ENCODE data around the gene KIF2A.
"Not testable (repeated sequence)": the region's sequence is repeated elsewhere in the genome, so short reads cannot be mapped to it uniquely, and the experiment has no call there.

The KIF2A gene

DNA sequence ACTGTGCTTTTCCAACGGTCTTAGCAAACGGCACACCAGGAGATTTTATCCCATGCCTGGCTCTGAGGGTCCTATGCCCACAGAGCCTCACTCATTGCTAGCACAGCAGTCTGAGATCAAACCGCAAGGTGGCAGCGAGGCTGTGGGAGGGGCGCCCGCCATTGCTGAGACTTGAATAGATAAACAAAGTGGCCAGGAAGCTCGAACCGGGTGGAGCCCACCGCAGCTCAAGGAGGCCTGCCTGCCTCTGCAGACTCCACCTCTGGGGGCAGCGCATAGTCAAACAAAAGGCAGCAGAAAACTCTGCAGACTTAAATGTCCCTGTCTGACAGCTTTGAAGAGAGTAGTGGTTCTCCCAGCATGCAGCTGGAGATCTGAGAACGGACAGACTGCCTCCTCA lies 14.2 kb upstream of the KIF2A start:
- DNase-seq (ENCODE audit: low spot score), result not testable (repeated sequence)

DNA sequence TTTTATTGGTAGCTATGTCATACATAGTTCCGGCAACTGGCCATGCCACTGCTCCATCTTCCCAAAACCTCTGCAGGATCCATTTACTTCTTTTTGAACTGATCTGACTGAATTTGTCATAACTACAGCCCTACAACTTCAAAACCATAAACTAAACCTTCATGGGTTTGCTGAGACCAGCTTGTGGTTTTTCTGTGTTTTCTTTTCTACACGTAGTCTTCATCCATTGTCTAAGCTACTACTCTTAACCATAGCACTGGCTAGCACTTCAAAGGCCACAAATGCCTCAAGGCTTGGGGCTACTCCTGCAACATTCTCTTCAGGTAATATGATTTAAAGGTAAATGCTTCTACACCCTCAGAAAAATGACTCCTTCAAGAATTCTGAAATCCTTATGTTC lies 9.0 kb upstream of the KIF2A start:
- no peak for DNase-seq (ENCODE audit: low spot score)

DNA sequence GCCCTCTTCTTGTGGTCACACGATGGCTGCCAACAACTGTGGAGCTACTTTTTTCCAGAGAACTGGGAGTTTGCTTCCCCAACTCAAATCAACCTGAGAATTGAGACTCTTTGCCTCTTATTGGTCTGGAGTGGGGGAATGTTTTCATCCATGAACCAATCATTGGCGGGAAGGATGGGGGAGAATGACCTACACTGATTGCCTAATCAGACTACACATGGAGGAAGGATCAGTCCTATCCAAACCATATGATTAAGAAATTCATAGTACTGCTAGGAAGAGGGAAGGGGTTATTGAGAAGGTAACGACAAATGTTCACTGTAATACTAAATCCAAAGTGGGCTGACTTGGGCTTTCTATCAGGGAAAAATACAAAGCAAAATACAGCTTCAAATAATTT lies 7.9 kb upstream of the KIF2A start:
- DNase-seq (ENCODE audit: low spot score), result no peak

DNA sequence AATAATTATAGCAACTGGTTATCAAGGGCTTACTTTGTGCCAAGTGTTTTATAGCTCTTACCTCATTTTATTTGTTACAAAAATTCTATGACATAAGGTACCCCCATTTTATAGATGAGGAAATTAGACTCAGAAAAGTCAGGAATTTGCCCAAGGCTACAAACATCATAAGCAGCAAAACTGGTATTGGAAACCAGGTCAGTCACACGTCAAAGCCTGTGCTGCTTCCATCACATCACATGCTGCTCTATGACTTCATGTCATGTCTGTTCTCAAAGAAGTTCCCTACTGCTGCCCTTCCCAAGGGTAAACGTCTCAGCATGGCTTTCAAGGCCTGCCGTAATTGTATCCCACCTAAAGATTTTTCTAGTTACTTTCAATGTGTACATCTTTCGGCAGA lies 6.9 kb upstream of the KIF2A start:
- no peak for DNase-seq (ENCODE audit: low spot score)

DNA sequence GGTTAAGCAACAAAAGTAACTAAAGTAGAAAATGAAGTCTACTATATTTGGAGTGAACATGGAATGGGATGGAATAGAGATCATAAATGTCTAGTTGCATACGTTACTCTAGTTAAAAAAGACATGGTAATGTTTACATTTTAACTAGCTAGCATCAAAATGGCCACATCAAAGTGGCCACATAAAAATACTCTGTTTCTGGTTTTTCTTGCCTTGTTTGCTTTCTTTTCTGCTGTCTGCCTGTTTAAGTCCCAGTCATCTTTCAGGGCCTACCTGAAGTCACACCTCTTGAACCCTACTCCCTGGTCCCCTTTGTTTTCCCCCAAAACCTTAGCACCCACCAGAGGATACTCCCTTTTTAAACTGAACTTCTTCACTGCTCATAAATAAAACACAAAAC lies 6.4 kb upstream of the KIF2A start:
- no peak for DNase-seq (ENCODE audit: low spot score)

DNA sequence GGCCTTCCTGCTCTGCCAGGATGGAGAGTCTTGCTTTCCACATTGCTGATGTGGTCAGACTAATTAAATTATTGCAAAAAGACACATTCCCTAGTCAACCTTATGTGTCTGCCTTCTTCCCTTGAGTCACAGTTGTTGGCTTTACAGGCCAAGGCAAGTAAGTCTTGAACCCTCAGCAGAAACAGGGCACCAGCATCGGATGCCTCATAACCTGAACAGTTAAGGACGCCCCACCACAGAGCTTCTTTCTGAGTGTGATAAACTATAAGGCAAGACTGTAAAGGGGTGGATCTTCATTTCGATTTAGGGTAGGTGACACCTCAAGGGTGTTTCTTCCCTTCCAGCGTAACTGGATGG lies 670 bp upstream of the KIF2A start:
- DNase-seq (ENCODE audit: low spot score), result no peak

DNA sequence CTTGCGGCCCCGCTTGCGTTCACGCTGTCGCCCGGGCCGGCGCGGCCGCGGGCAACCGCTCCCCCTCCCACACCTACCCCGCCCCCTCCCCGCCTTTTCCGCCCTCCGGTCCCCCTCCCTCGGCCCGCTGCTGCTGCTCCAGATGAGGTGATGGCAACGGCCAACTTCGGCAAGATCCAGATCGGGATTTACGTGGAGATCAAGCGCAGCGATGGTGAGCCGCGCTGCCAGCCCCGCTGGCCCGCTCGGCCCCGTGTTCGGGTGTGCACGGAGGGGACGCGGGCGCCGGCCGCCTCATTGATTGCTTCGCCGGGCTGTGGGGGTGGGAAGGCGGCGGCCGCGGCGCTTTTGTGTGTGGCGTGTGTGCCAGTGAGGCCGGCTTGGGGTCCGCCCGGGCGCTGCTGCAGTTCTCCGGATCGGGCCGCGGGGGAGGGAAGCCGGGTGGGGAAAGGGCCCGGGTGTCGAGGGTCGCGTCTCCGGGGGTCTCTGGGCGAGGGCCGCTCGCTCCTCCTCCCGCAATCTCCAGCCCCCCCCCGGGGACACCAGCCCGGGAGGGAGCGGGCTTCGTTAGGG lies 403 bp downstream of the KIF2A start:
- no peak for DNase-seq (ENCODE audit: low spot score)

DNA sequence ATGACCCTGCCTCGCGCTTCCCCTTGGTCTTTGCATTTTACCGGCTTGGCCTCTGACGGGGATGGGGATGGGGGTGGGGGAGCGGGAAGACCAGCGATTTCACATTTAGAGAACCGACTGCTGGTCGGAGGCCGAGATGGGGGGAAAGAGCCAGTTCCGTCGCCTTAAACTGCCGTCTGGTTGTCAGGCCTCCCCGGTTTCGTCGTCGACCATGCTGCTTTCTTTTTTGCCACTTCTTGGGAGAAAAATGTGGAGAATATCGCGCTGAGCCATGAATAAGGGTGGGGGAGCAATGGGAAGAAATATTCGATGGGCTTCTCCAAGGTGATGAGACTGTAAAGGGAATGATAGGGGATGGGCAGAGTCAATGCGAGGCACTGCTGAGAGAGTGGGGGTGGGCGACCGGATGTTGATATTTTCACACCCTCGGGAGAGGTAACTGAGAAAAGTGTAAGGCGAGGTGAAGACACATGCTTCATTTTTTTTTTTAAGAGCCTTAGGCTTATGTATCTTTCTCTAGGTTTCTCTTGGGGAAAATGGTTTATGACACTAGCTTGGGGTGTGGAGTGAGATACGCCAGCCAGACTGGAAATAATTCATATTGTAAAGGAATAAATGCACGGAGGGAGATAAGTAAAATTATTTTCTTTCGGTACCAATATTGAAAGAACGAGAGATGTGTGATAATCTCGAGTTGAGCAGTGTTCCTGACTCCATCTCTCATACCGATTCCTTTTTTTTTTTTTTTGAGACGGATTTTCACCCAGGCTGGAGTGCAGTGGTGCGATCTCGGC lies 1.1 kb downstream of the KIF2A start:
- DNase-seq (ENCODE audit: low spot score), result peak; percentile 31

DNA sequence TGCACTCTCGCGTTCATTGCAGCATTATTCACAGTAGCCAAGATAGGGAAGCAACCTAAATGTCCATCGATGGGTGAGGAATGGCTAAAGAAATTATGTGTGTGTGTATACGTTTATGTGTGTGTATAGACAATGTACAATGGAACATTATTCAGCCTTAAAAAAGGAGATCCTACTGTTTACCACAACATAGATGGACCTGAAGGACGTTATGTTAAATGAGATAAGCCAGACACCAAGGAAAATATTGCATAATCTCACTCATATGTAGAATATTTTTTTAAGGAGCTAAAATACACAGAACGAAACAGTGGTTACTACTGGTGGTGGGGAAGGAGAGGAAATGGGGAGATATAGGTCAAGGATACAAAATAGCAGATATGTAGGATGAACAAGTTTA lies 2.4 kb downstream of the KIF2A start:
- DNase-seq (ENCODE audit: low spot score), result no peak

DNA sequence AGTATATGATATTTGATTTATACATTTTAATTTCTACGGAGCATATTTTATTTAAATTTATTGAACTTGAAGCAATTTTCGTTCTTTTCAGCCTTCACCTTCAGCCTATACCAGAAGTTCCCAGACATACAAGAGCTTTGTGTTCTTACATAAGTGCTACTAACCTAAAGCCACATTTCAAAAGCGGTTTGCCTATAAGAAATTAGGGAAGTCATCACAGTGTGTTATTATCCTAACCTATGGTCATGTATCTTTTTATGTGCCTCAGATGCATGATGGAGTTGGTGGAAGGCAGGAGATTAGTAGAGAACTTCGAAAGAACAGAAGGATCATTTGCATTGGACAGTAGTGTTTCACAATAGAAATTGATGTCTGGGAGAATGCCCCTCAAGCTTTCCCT lies 3.1 kb downstream of the KIF2A start:
- DNase-seq (ENCODE audit: low spot score), result no peak

DNA sequence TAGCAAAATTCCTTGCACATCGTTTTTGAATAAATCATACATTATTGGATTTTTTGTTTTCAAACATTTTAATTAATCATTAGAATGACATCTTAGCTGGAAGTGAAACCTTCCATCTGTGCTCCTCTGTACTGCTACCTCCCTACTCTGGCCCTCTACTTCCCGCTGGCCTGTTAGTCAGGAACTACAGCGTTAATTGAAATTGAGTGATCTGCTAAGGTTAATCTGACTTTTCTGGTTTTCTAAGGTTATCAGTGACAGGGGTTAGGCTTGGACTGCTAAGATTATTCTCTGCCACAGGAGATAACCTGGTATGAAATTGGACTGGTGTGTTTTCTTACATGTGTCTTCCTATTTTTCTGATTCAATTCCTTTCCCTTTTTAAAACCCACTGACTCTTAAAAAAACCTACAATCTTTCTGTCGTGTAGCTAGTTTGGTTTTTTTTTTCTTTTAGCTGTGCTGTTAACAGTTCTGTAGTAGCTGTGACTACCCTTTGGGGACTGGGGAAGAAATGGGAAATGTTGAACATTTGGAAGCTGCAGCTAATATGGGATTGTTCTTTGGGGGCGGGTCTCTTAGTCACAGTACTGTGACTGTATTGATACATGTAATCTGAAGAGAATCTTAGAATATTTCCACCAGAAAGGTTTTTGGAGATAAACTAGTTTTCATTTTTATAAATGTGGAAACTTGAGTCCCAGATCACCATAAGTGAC lies 4.6 kb downstream of the KIF2A start:
- DNase-seq (ENCODE audit: low spot score), result no peak

DNA sequence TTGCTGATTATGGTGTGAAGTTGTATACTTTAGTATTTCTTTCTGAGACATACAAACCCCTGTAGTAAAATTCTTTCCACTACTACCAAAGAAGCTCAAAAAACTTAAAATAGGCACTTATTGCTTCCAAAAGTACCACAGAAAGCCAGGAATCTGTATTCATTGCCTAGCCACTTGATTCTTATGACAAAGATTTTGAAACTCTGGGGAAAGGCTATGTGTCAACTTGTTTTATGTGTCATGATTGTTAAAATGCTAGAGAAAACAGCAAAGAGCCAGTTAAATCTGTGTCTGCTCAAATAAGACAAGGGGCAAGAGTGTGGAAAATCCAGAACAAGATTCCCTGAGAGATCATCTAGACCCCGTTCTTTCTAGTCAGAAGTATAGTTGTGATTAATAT lies 6.0 kb downstream of the KIF2A start:
- DNase-seq (ENCODE audit: low spot score), result no peak

DNA sequence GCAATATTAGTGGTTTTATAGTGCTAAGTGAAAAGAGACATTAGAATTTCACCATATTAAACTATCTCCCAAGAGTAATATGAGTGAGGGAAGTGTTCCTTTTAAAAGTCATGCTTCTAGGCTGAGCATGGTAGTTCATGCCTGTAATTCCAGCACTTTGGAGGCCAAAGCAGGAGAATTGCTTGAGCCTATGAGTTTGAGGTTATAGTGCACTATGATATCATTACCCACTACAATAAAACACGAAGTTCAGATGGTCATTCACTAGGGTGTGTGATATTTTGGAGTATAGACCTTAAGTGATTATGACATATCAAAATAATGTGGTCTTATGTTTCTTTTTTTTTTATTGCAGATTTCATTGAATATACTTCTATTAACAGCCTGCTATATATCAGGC lies 6.7 kb downstream of the KIF2A start:
- DNase-seq (ENCODE audit: low spot score), result no peak

DNA sequence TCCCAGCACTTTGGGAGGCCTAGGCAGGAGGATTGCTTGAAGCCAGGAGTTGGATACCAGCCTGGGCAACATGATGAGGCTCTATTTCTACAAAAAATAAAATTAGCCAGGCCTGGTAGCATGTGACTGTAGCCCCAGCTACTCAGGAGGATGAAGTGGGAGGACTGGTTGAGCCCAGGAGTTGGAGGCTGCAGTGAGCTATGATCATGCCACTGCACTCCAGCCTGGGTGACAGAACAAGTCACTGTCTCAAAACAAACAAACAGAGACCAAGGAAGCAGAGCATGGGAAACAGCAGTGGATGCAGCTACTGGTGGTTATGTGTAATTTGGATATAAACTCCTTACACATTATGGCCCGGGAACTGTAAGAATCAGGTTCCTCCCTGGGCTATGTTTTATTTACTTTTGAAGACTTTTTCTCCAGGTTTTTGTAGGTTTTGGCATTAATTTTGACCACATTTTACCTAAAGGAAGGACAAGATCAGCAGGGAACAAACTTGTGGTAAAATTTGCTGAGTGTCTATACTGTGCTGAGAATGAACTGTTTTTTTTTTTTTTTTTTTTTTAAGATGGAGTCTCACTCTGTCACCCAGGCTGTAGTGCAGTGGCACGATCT lies 8.3 kb downstream of the KIF2A start:
- DNase-seq (ENCODE audit: low spot score), result no peak

DNA sequence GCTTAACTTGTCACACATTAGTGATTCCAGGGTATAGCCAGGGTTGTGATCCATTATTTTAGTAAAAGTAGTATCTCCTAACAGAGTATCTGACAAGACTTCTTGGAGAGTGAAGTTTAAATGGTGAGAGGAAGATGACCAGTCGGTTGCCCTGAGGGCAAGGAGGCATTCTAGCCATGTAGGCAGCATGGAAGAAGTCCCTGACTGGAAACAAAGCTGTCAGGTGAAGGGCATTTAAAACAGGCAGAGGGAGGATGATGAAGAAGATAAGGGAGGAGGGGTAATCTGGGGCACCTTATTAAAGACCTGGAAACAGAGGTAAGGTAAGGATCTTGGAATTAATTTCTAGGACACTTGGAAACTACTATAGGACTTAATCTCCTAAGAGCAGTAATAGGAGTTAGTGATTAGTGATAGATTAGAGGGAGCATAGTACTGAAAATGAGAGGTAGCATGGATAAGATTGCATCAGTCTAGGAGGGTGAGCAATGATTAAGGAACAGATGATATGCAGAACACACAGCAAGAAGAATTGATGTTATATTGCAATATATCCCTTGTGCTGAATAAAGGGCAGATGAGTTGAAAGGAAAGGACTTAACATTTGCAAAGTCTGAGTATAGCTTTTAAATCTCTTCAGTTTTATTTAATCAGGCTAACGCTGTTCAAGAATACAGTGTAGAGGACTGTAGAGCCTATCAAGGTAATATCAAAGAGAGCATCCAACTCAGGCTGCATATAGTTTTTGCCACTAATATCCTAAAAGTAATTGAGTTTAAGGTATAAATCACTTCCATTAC lies 9.6 kb downstream of the KIF2A start:
- no peak for DNase-seq (ENCODE audit: low spot score)

DNA sequence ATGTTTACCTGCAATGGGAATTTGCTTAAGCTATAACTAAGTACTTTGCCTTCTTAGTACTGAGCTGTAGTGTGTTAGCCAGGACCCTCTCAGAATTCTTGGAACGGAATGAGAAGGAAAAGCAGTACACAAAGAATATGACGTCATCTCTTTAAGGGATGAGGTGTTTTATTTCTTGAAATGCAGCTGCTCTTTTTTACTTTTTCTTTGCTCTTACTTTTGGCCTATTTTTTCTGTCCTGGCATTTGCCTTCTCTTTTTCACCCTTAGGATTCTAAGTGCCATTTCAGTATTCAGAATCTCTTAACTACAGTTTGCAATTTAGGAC lies 10.1 kb downstream of the KIF2A start:
- no peak for DNase-seq (ENCODE audit: low spot score)

DNA sequence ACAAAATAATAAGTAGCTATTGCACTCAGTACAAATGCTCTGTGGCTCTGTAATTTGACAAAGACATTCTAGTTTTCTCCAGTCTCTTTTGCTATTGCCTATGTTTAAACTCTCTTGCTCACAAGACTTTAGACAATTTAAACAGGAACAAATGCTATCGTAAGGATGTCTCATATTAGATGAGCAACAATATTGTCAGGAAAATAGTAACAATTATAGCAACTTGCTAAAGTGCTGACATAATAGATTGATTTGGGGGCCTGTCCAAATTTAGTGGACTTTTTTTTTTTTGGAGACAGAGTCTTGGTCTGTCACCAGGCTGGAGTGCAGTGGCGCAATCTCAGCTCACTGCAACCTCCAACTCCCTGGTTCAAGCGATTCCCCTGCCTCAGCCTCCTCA lies 11.8 kb downstream of the KIF2A start:
- DNase-seq (ENCODE audit: low spot score), result no peak

DNA sequence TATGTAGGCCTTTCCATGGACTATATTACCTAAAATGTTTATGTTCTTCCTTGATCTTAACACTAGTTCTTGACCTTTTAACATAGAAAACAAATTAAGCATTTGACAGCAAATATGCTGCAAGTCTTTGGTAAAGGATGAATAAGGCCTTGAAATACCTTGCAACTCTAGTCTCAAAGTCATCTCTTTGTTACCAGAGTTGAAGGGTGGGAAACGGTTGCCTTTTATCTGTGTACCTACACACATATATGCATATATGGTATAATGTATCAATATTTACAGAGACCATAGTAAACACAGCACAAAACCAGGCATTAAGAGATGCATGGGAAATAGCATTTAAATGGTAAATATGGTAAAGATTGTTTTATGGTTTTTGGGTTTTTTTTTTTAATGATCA lies 16.5 kb downstream of the KIF2A start:
- DNase-seq (ENCODE audit: low spot score), result no peak

DNA sequence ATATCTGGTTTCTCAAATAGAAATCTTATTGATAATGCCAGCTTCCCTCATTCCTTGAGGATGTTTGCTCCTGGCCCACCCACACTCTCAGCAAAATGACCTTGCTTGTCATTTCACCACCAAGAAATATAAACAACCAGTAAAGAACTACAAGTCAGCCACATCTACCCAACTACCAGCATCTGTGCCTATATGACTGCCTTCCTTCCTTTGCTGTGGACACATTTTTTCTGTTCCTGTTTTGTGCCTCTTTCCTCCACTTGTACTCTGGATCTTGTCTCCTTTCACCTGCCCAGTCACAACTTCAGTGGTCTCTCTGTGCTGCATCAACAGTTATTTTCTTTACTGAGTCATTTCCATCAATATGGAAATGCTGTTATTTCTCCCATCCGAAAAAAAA lies 20.3 kb downstream of the KIF2A start:
- DNase-seq (ENCODE audit: low spot score), result no peak

DNA sequence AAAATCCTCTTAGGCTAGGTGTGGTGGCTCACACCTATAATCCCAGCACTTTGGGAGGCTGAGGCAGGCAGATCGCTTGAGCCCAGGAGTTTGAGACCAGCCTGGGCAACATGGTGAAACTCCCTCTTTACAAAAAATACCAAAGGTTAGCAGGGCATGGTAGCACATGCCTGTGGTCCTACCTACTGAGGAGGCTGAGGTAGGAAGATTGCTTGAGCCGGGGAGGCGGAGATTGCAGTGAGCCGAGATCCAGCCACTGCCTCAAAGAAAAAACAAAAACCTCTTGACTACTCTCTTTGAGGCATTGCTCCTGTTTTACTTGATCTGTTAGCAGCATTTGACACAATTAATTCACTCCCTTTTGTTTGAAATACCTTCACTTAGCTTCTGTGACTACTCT lies 20.7 kb downstream of the KIF2A start:
- DNase-seq (ENCODE audit: low spot score), result no peak

DNA sequence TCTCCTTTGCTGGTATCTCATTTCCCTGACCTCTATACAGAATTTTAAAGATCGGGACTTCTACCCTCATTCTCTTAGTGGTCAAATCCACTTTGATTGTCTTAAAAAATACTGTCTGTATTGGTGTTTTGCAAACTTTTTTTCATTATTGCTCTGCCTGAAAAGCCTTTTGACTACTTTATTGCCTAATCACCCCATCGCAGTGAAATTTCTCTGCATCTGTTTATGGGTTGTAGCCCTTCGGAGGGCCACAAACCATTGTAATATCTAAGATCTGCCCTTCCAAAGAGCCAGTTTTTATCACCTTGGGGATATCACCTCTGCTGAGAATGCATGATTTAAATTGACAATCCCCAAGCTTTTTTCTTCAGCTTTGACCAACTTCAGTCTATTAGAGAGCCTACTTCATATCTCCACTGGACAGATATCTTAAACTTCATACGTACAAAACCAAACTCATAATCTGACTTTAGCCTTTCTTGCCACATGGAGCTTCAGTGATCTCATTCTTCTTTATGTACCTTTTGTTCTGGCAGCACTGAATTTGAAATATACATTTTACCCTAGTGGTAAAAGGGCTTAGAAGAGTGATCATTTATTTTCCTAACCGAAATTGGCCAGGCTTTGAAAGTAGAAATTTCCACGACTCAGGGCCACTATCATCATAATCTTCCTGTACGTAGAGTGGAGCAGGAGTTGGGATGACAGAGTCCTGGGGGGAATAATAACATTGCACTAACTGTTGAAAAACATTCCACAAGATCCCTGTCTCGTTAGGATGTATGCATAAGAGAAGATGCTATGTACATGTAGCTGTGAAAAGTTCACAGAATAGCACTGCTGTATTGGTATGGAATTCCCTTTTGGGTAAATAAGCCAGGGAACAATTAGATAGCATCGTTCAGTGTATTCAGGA lies 21.4 kb downstream of the KIF2A start:
- DNase-seq (ENCODE audit: low spot score), result peak; percentile 30
